GM12878 (cell line): ENCODE measurements around the gene IFRD1. TPM values are rescaled to one million over a fixed set of nuclear protein-coding genes. Genes with fewer than 3 reads are reported as not detected.

Experiments used
- ATAC-seq: fragments of 200-7000 bp; cut with Tn5 transposase; 3 replicates; pipeline ENCODE4 v1.9.1; 2020; ENCODE audit warnings: mild to moderate bottlenecking, moderate library complexity
- BruUV-seq: library from RNA; stranded (reverse); fragments of 400-500 nt; replicated peaks from 2 replicates; lab custom pipeline; 2021; lab: Mats Ljungman, UMichigan
- CTCF ChIA-PET: fragments of 300-600 bp; sonication (Branson Sonifier 250); formaldehyde crosslinking; extraction: SDS; loops from one replicate; lab custom pipeline; 2021; ENCODE audit warnings: inconsistent platforms; lab: Yijun Ruan, JAX
- POLR2A ChIA-PET: fragments of 350-600 bp; formaldehyde crosslinking; extraction: SDS; loops from one replicate; lab custom pipeline; 2021; ENCODE audit warnings: inconsistent platforms; lab: Charles Lee
- RAD21 ChIA-PET: fragments of 300-600 bp; sonication (Branson Sonifier 250); formaldehyde crosslinking; loops from one replicate; lab custom pipeline; 2023; ENCODE audit warnings: antibody characterized with exemption; ENCODE audit not compliant: unreplicated experiment; lab: Charles Lee
- SMC1A ChIA-PET: fragments of 300-600 bp; sonication (Branson Sonifier 250); formaldehyde crosslinking; loops from one replicate; lab custom pipeline; 2023; ENCODE audit not compliant: unreplicated experiment, uncharacterized antibody; lab: Charles Lee
- DNase-seq: peaks from one replicate; pipeline ENCODE4 v3.0.0-alpha.2; 2011; ENCODE audit warnings: low read depth, low spot score
- FAIRE-seq: peaks from 3 replicates; lab custom pipeline; 2011; peaks lifted over from hg19 to GRCh38; lab: Jason Lieb, UNC
- H2AFZ ChIP-seq: 2 replicates; pipeline ENCODE4 v1.6.0; 2011; ENCODE audit warnings: low read depth, low read length, control low read depth; ENCODE audit not compliant: control insufficient read depth
- H3K27ac ChIP-seq: 2 replicates; pipeline ENCODE4 v1.5.1; 2011; ENCODE audit warnings: control low read depth; ENCODE audit not compliant: control insufficient read depth, insufficient read depth
- H3K27me3 ChIP-seq, 2 experiments: replicated peaks in 1 of 2; 2 replicates each; pipeline versions ENCODE4 v1.6.0 to v1.6.1; 2011; ENCODE audit warnings: low read length in 1 of 2; ENCODE audit not compliant: control insufficient read depth in 2 of 2, insufficient read depth in 2 of 2
- H3K36me3 ChIP-seq, 2 experiments: 2 replicates each; pipeline ENCODE4 v1.5.1; 2011; ENCODE audit warnings: low read length in 1 of 2; ENCODE audit not compliant: control insufficient read depth in 2 of 2, insufficient read depth in 2 of 2
- H3K4me1 ChIP-seq: 2 replicates; pipeline ENCODE4 v1.6.1; 2011; ENCODE audit warnings: mild to moderate bottlenecking, low read length, moderate library complexity, mixed read lengths; ENCODE audit not compliant: control insufficient read depth, insufficient read depth
- H3K4me2 ChIP-seq: 2 replicates; pipeline ENCODE4 v1.6.0; 2011; ENCODE audit warnings: control low read depth; ENCODE audit not compliant: control insufficient read depth, insufficient read depth
- H3K4me3 ChIP-seq: fragments of 200-600 bp; sonication (generic); 2 replicates; pipeline ENCODE4 v1.5.1; 2016
- H3K79me2 ChIP-seq: 2 replicates; pipeline ENCODE4 v1.6.0; 2011; ENCODE audit warnings: low read length; ENCODE audit not compliant: control insufficient read depth, insufficient read depth
- H3K9ac ChIP-seq: 2 replicates; pipeline ENCODE4 v1.8.0; 2011; ENCODE audit warnings: low read length, control low read depth, mixed read lengths; ENCODE audit not compliant: control insufficient read depth, insufficient read depth
- H3K9me3 ChIP-seq: replicated peaks from 3 replicates; pipeline ENCODE4 v1.5.1; 2011; ENCODE audit warnings: mild to moderate bottlenecking, low read length; ENCODE audit not compliant: control insufficient read depth, insufficient read depth
- H4K20me1 ChIP-seq: 2 replicates; pipeline ENCODE4 v1.6.0; 2011; ENCODE audit not compliant: control insufficient read depth, insufficient read depth
- BHLHE40 ChIP-seq, 2 experiments: fragments of 450-650 bp in 1 of 2; IDR thresholded peaks; 2 replicates each; pipeline ENCODE4 v1.6.1; 2011 to 2017; ENCODE audit warnings: low read depth in 2 of 2, borderline replicate concordance in 1 of 2, improper control_type of control experiment in 1 of 2, low read length in 1 of 2, mild to moderate bottlenecking in 1 of 2
- CHD2 ChIP-seq: IDR thresholded peaks from 2 replicates; pipeline ENCODE4 v1.6.1; 2011; ENCODE audit warnings: low read depth, low read length, improper control_type of control experiment, borderline replicate concordance
- CHD4 ChIP-seq: fragments of 200-600 bp; sonication (generic); IDR thresholded peaks from 2 replicates; pipeline ENCODE4 v1.6.1; 2016; ENCODE audit warnings: mild to moderate bottlenecking
- EP300 ChIP-seq, 2 experiments: fragments of 150-350 bp in 1 of 2; IDR thresholded peaks; 2 replicates each; pipeline ENCODE4 v1.6.1; 2011 to 2012; ENCODE audit warnings: low read depth in 2 of 2, low read length in 2 of 2, borderline replicate concordance in 1 of 2, improper control_type of control experiment in 1 of 2, inconsistent platforms in 1 of 2; ENCODE audit not compliant: control insufficient read depth in 1 of 2
- ETV6 ChIP-seq, 2 experiments: fragments of 450-650 bp in 1 of 2; IDR thresholded peaks in 1 of 2; conservative IDR thresholded peaks in 1 of 2; 2 replicates each; pipeline ENCODE4 v1.6.1; 2014; ENCODE audit warnings: antibody characterized with exemption in 1 of 2, borderline replicate concordance in 1 of 2, low read depth in 1 of 2, mild to moderate bottlenecking in 1 of 2, moderate library complexity in 1 of 2
- IRF4 ChIP-seq: IDR thresholded peaks from 2 replicates; pipeline ENCODE4 v1.6.1; 2011; ENCODE audit warnings: low read depth, low read length
- KLF5 ChIP-seq: fragments of 450-650 bp; IDR thresholded peaks from 2 replicates; pipeline ENCODE4 v1.6.1; 2014; ENCODE audit warnings: mild to moderate bottlenecking; ENCODE audit not compliant: partially characterized antibody
- NR2C1 ChIP-seq: fragments of 450-650 bp; IDR thresholded peaks from 2 replicates; pipeline ENCODE4 v1.6.1; 2017; ENCODE audit warnings: antibody characterized with exemption, mild to moderate bottlenecking, moderate library complexity
- NR2F1 ChIP-seq: fragments of 450-650 bp; conservative IDR thresholded peaks from 2 replicates; pipeline ENCODE4 v1.6.1; 2017; ENCODE audit warnings: mild to moderate bottlenecking
- PBX3 ChIP-seq: IDR thresholded peaks from 2 replicates; pipeline ENCODE4 v1.6.1; 2011; ENCODE audit warnings: mild to moderate bottlenecking, low read depth, low read length, moderate library complexity; ENCODE audit not compliant: insufficient replicate concordance
- POLR2AphosphoS5 ChIP-seq: IDR thresholded peaks from 2 replicates; pipeline ENCODE4 v1.6.1; 2011; ENCODE audit warnings: mild to moderate bottlenecking, low read length, inconsistent platforms
- RAD21 ChIP-seq: IDR thresholded peaks from 2 replicates; pipeline ENCODE4 v1.6.1; 2011; ENCODE audit warnings: mild to moderate bottlenecking, low read depth, low read length, moderate library complexity; ENCODE audit not compliant: insufficient read depth
- RFX5 ChIP-seq: IDR thresholded peaks from 2 replicates; pipeline ENCODE4 v1.6.1; 2011; ENCODE audit warnings: low read depth, low read length, improper control_type of control experiment
- SMAD5 ChIP-seq: IDR thresholded peaks from 2 replicates; pipeline ENCODE4 v1.6.1; 2016; ENCODE audit warnings: antibody characterized with exemption, low read depth
- SP1 ChIP-seq: IDR thresholded peaks from one replicate; pipeline ENCODE4 v1.6.1; 2011; ENCODE audit warnings: low read depth, low read length
- SUZ12 ChIP-seq: fragments of 200-600 bp; sonication (generic); IDR thresholded peaks from one replicate; pipeline ENCODE4 v1.6.1; 2018; ENCODE audit warnings: antibody characterized with exemption, mild to moderate bottlenecking; ENCODE audit not compliant: unreplicated experiment
- TARDBP ChIP-seq: IDR thresholded peaks from 2 replicates; pipeline ENCODE4 v1.6.1; 2016; ENCODE audit warnings: borderline replicate concordance
- WRNIP1 ChIP-seq: IDR thresholded peaks from 2 replicates; pipeline ENCODE4 v1.6.1; 2011; ENCODE audit warnings: low read depth, low read length, improper control_type of control experiment, borderline replicate concordance
- ZBTB4 ChIP-seq: fragments of 450-650 bp; formaldehyde crosslinking; IDR thresholded peaks from 2 replicates; pipeline ENCODE4 v1.4.0; 2022; ENCODE audit warnings: mild to moderate bottlenecking, moderate library complexity
- WGBS: methylation state at CpG from one replicate; pipeline ENCODE4 v1.1.6; 2016; ENCODE audit warnings: low lambda C conversion rate; ENCODE audit not compliant: insufficient replicate concordance, insufficient coverage; ENCODE audit errors: missing lambda C conversion rate; 5-methylcytosine and 5-hydroxymethylcytosine counted together
- in situ Hi-C: fragments of 300-500 bp; cut with MboI; formaldehyde crosslinking; loops from 9 replicates; pipeline ENCODE4 v1.14.3; 2018; ENCODE audit warnings: mixed read lengths
- intact Hi-C: fragments of 100-400 bp; cut with micrococcal nuclease; formaldehyde crosslinking; loops from one replicate; pipeline ENCODE4 v1.14.2; 2022; ENCODE audit not compliant: unreplicated experiment
- polyA plus RNA-seq, 11 experiments: library from polyadenylated mRNA; depleted of rRNA in 4 of 11; unstranded in 6 of 11; stranded (reverse) in 5 of 11; fragments of >200 nt; fragmentation: Nextera tagmentation in 4 of 11; fragmentation: Illumina TruSeq in 1 of 11; extraction: Ambion mirVana in 4 of 11; extraction: Trizol in 1 of 11; gene quantifications; 1 replicate in 1 of 11; 2 replicates in 10 of 11; pipeline versions ENCODE4 v1.2.1 to v1.2.3, GENCODE V29; 2011 to 2016; ENCODE audit warnings: inconsistent platforms in 2 of 11, missing spikeins in 2 of 11, low read depth in 1 of 11
- total RNA-seq, 4 experiments: library from RNA; depleted of rRNA in 3 of 4; stranded (reverse); fragments of >200 nt in 3 of 4; fragmentation: Illumina TruSeq in 1 of 4; extraction: Trizol in 1 of 4; gene quantifications; 2 replicates each; pipeline versions ENCODE4 v1.2.1 to v1.2.3, GENCODE V29; 2013 to 2021
- TF ChIP-seq, protein P1 (sequence below): IDR thresholded peaks from 2 replicates; pipeline ENCODE4 v1.6.1; 2011; ENCODE audit warnings: low read depth, mild to moderate bottlenecking, low read length, moderate library complexity, borderline replicate concordance; ENCODE audit errors: extremely low read depth

Gene IFRD1
- total and polyA plus RNA-seq, 10 of the 15 experiments (the other 5 are each of a cell fraction or from before 2014, with no cell fraction given) = 9.6 to 31.1 (median 19.9) TPM

DNA sequence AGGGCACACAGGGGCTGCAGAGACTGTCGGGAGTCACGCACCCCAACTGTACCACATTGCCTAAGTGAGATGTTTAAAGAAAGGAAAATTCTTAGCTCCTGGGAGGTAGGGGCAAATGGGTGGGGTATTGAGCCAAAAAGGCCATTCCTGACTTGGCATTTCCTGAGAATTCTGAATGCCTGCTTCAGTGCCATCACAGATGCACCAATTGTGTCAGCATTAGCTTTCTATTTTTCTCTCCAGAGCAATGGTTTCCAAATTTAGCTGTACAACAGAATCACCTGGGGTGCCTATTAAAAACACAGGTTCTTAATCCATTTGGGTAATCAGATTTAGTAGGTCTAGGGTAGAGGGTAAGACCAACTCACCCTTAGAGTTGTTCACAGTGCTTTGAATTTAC lies 73.6 kb downstream of the IFRD1 start:
- FAIRE-seq (no peak), ATAC-seq (no peak), DNase-seq (no peak)
- in situ Hi-C loops (no loop called here), intact Hi-C loops (no loop called here)
- POLR2A ChIA-PET = no interaction called here
- TF ChIP-seq KLF5 (no peak), CHD2 (no peak), ZBTB4 (CRISPR knock-in tag) (no peak), POLR2AphosphoS5 (no peak), RFX5 (no peak), NR2C1 (no peak), ETV6 (conservative IDR thresholded peaks at IDR 0.05 in 1 of 2, IDR thresholded peaks at IDR 0.05 in 1 of 2; ENCODE audit: borderline replicate concordance in 1 of 2, low read depth in 1 of 2) (no peak), WRNIP1 (no peak), RAD21 (no peak), SUZ12 (no peak), CHD4 (no peak), EP300 (IDR thresholded peaks at IDR 0.05; ENCODE audit: borderline replicate concordance in 1 of 2, control insufficient read depth in 1 of 2, low read depth in 2 of 2, low read length in 2 of 2) (no peak), IRF4 (no peak), SMAD5 (no peak), PBX3 (no peak), NR2F1 (no peak), TARDBP (no peak), SP1 (no peak), BHLHE40 (IDR thresholded peaks at IDR 0.05; ENCODE audit: borderline replicate concordance in 1 of 2, low read depth in 2 of 2, low read length in 1 of 2) (no peak)
- TF ChIP-seq, protein P1, sequence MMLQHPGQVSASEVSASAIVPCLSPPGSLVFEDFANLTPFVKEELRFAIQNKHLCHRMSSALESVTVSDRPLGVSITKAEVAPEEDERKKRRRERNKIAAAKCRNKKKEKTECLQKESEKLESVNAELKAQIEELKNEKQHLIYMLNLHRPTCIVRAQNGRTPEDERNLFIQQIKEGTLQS = no peak
- Histone ChIP-seq H3K4me3 (no peak overlapping the region), H4K20me1 (no peaks in the 10 kb centered on the region), H3K36me3 (no peaks in the 10 kb centered on the region), H2AFZ (no peak overlapping the region), H3K4me1 (no peaks in the 10 kb centered on the region), H3K9me3 (no peaks in the 10 kb centered on the region), H3K9ac (no peak overlapping the region), H3K27ac (no peak overlapping the region), H3K4me2 (no peak overlapping the region), H3K27me3 (no peaks in the 10 kb centered on the region), H3K79me2 (no peaks in the 10 kb centered on the region)
- SMC1A ChIA-PET = no interaction called here
- RAD21 ChIA-PET = no interaction called here
- WGBS = 91% methylated on average over 2 of the region's 2 CpGs
- CTCF ChIA-PET = interaction anchor here (1.0 kb wide), 1 partner anchor 27 kb away, joined by 3 read pairs; no protein-coding TSS in a partner anchor
- no TSS peak for BruUV-seq
